Osteoblast (primary cell): Measurements from ENCODE around the gene GJA1. TPM values are rescaled to one million over a fixed set of nuclear protein-coding genes. Genes with fewer than 3 reads are reported as not detected.
"Not testable (repeated sequence)": the region's sequence is repeated elsewhere in the genome, so short reads cannot be mapped to it uniquely, and the experiment has no call there.

ENCODE experiments used
- DNase-seq: peaks from one replicate; pipeline ENCODE4 v3.0.0; 2011; ENCODE audit warnings: low spot score, mixed read lengths; ENCODE audit not compliant: insufficient read length; ENCODE audit errors: missing footprints
- H2AFZ ChIP-seq: 2 replicates; pipeline ENCODE4 v1.6.0; 2011; ENCODE audit warnings: mild to moderate bottlenecking, low read length
- H3K27ac ChIP-seq: 2 replicates; pipeline ENCODE4 v1.5.1; 2011; ENCODE audit warnings: mild to moderate bottlenecking, low read depth, low read length, moderate library complexity
- H3K27me3 ChIP-seq: 2 replicates; pipeline ENCODE4 v1.6.0; 2012; ENCODE audit warnings: mild to moderate bottlenecking, control low read depth, inconsistent platforms, low read length, moderate library complexity; ENCODE audit not compliant: insufficient read depth
- H3K36me3 ChIP-seq: 2 replicates; pipeline ENCODE4 v1.5.1; 2011; ENCODE audit warnings: mild to moderate bottlenecking, low read length, control low read depth, moderate library complexity; ENCODE audit not compliant: insufficient read depth
- H3K4me1 ChIP-seq: 2 replicates; pipeline ENCODE4 v1.5.1; 2011; ENCODE audit warnings: mild to moderate bottlenecking, low read length, control low read depth, moderate library complexity; ENCODE audit not compliant: insufficient read depth
- H3K4me2 ChIP-seq: 2 replicates; pipeline ENCODE4 v1.6.0; 2011; ENCODE audit warnings: mild to moderate bottlenecking, low read length; ENCODE audit not compliant: insufficient read depth
- H3K4me3 ChIP-seq: fragments of 200-600 bp; sonication (generic); 3 replicates; pipeline ENCODE4 v1.5.1; 2012; ENCODE audit warnings: mild to moderate bottlenecking, low read length, inconsistent platforms; ENCODE audit not compliant: insufficient read depth
- H3K79me2 ChIP-seq: 2 replicates; pipeline ENCODE4 v1.6.0; 2012; ENCODE audit warnings: mild to moderate bottlenecking, low read length, control low read depth, inconsistent platforms; ENCODE audit not compliant: insufficient read depth
- H3K9me3 ChIP-seq: 2 replicates; pipeline ENCODE4 v1.5.1; 2011; ENCODE audit warnings: low read depth, low read length, control low read depth
- H4K20me1 ChIP-seq: 2 replicates; pipeline ENCODE4 v1.6.0; 2012; ENCODE audit warnings: mild to moderate bottlenecking, low read length, control low read depth; ENCODE audit not compliant: insufficient read depth
- CTCF ChIP-seq: IDR thresholded peaks from 2 replicates; pipeline ENCODE4 v1.5.1; 2011; ENCODE audit warnings: mild to moderate bottlenecking, low read depth, low read length, moderate library complexity; ENCODE audit errors: extremely low read depth
- total RNA-seq: library from RNA; depleted of rRNA; stranded (reverse); fragments of >200 nt; gene quantifications from 2 replicates; pipeline ENCODE4 v1.2.3, GENCODE V29; 2012

GJA1 gene
- total RNA-seq, 1 donor = 1,360 TPM

- H3K27me3 ChIP-seq = no peaks in the 10 kb centered on the region
- no peak for TF ChIP-seq CTCF
- H3K4me3 ChIP-seq = peak overlapping the region; percentile 66
- peak overlapping the region; percentile 74 for H3K27ac ChIP-seq
- no peak overlapping the region for H2AFZ ChIP-seq
- no peaks in the 10 kb centered on the region for H3K9me3 ChIP-seq
- peaks cover 99% of the 10 kb centered on the region for H3K79me2 ChIP-seq
- peaks cover 49% of the 10 kb centered on the region for H3K4me1 ChIP-seq
- H4K20me1 ChIP-seq = peaks cover 51% of the 10 kb centered on the region
- peaks cover 47% of the 10 kb centered on the region for H3K36me3 ChIP-seq
- DNase-seq = no peak
- H3K4me2 ChIP-seq = peak overlapping the region; percentile 82
Observed at GRCh38 chr6:121441477-121441876, 6.0 kb downstream of the GJA1 start.

- H3K27ac ChIP-seq = peak overlapping the region; percentile 74
- H3K4me3 ChIP-seq = peak overlapping the region; percentile 66
- DNase-seq = no peak
- H3K4me2 ChIP-seq = peak overlapping the region; percentile 82
- no peak for TF ChIP-seq CTCF
- H3K4me1 ChIP-seq = peaks cover 49% of the 10 kb centered on the region
- H2AFZ ChIP-seq = no peak overlapping the region
- H3K27me3 ChIP-seq = no peaks in the 10 kb centered on the region
- H3K79me2 ChIP-seq = peaks cover 99% of the 10 kb centered on the region
- H3K9me3 ChIP-seq = no peaks in the 10 kb centered on the region
- H3K36me3 ChIP-seq = peaks cover 55% of the 10 kb centered on the region
- peaks cover 61% of the 10 kb centered on the region for H4K20me1 ChIP-seq
Observed at GRCh38 chr6:121442576-121442975, 7.1 kb downstream of the GJA1 start.

GRCh38 chr6:121443971-121444541, 8.6 kb downstream of the GJA1 start:
- peak overlapping the region; percentile 82 for H3K4me2 ChIP-seq
- peaks cover 98% of the 10 kb centered on the region for H3K79me2 ChIP-seq
- H3K36me3 ChIP-seq = peaks cover 63% of the 10 kb centered on the region
- H4K20me1 ChIP-seq = peaks cover 67% of the 10 kb centered on the region
- no peak for TF ChIP-seq CTCF
- H3K4me1 ChIP-seq = peaks cover 53% of the 10 kb centered on the region
- H3K4me3 ChIP-seq = peak overlapping the region; percentile 34
- no peaks in the 10 kb centered on the region for H3K27me3 ChIP-seq
- DNase-seq = no peak
- H2AFZ ChIP-seq = no peak overlapping the region
- H3K27ac ChIP-seq = peak overlapping the region; percentile 74
- no peaks in the 10 kb centered on the region for H3K9me3 ChIP-seq

- H3K27me3 ChIP-seq, H3K9me3 ChIP-seq, H3K4me2 ChIP-seq, H3K27ac ChIP-seq, H2AFZ ChIP-seq, H3K4me3 ChIP-seq, DNase-seq: not testable (repeated sequence)
- H3K4me1 ChIP-seq = peaks cover 36% of the 10 kb centered on the region
- H4K20me1 ChIP-seq = peaks cover 62% of the 10 kb centered on the region
- peaks cover 65% of the 10 kb centered on the region for H3K36me3 ChIP-seq
- H3K79me2 ChIP-seq = peaks cover 84% of the 10 kb centered on the region
Observed at GRCh38 chr6:121446705-121447104, 11.3 kb downstream of the GJA1 start.

- H3K9me3 ChIP-seq, H3K27me3 ChIP-seq, H3K4me2 ChIP-seq, DNase-seq, H3K27ac ChIP-seq, H2AFZ ChIP-seq, H3K4me3 ChIP-seq: not testable (repeated sequence)
- Histone ChIP-seq H3K4me1 (peaks cover 25% of the 10 kb centered on the region), H4K20me1 (peaks cover 52% of the 10 kb centered on the region), H3K36me3 (peaks cover 57% of the 10 kb centered on the region), H3K79me2 (peaks cover 74% of the 10 kb centered on the region)
Observed at GRCh38 chr6:121447746-121448145, 12.3 kb downstream of the GJA1 start.

- not testable (repeated sequence) for H3K9me3 ChIP-seq, H3K4me3 ChIP-seq, H3K27ac ChIP-seq, H2AFZ ChIP-seq, H3K27me3 ChIP-seq, H3K4me2 ChIP-seq, DNase-seq
- H3K36me3 ChIP-seq = peaks cover 56% of the 10 kb centered on the region
- H3K4me1 ChIP-seq = peaks cover 19% of the 10 kb centered on the region
- H4K20me1 ChIP-seq = peaks cover 46% of the 10 kb centered on the region
- peaks cover 66% of the 10 kb centered on the region for H3K79me2 ChIP-seq
Observed at GRCh38 chr6:121448528-121448927, 13.1 kb downstream of the GJA1 start.
